HG03460 (cell line): ENCODE results near the gene CMAS.
"Not testable (repeated sequence)": the region's sequence is repeated elsewhere in the genome, so short reads cannot be mapped to it uniquely, and the experiment has no call there.

Experiments used
- ATAC-seq: cut with Tn5 transposase; IDR thresholded peaks from one replicate; pipeline ENCODE4 v1.9.1; 2021; ENCODE audit not compliant: unreplicated experiment

The CMAS gene

GRCh38 chr12:22046090-22046967 lies at the start of gene CMAS:
Gene CMAS (plus strand): TSS chr12:22046218. CDS start chr12:22046304, 86 bp downstream.
- ATAC-seq = peak; percentile 83

- no peak for ATAC-seq
Measured at GRCh38 chr12:21998295-21998694, 47.7 kb upstream of the CMAS start.

GRCh38 chr12:21998782-21999181 lies 47.2 kb upstream of the CMAS start:
- ATAC-seq = no peak

GRCh38 chr12:22002430-22002829 lies 43.6 kb upstream of the CMAS start:
- no peak for ATAC-seq

GRCh38 chr12:22007794-22008193 lies 38.2 kb upstream of the CMAS start:
- not testable (repeated sequence) for ATAC-seq

- ATAC-seq = no peak
Measured at GRCh38 chr12:22008196-22008595, 37.8 kb upstream of the CMAS start.

- ATAC-seq = no peak
Measured at GRCh38 chr12:22014041-22014782, 31.8 kb upstream of the CMAS start.

- no peak for ATAC-seq
Measured at GRCh38 chr12:22014783-22015144, 31.3 kb upstream of the CMAS start.

GRCh38 chr12:22016982-22017381 lies 29.0 kb upstream of the CMAS start:
- ATAC-seq = no peak

- no peak for ATAC-seq
Measured at GRCh38 chr12:22018860-22019259, 27.2 kb upstream of the CMAS start.

GRCh38 chr12:22023489-22023888 lies 22.5 kb upstream of the CMAS start:
- ATAC-seq = not testable (repeated sequence)

- ATAC-seq = no peak
Measured at GRCh38 chr12:22029491-22029890, 16.5 kb upstream of the CMAS start.

- ATAC-seq = no peak
Measured at GRCh38 chr12:22029991-22030390, 16.0 kb upstream of the CMAS start.

- no peak for ATAC-seq
Measured at GRCh38 chr12:22032732-22033131, 13.3 kb upstream of the CMAS start.

GRCh38 chr12:22034709-22035506 lies 11.1 kb upstream of the CMAS start:
- ATAC-seq = no peak

GRCh38 chr12:22037947-22038346 lies 8.1 kb upstream of the CMAS start:
- ATAC-seq = no peak

GRCh38 chr12:22038734-22039133 lies 7.3 kb upstream of the CMAS start:
- ATAC-seq = no peak

- ATAC-seq = no peak
Measured at GRCh38 chr12:22039361-22039760, 6.7 kb upstream of the CMAS start.

GRCh38 chr12:22042976-22043669 lies 2.9 kb upstream of the CMAS start:
- ATAC-seq = no peak

- no peak for ATAC-seq
Measured at GRCh38 chr12:22043943-22044342, 2.1 kb upstream of the CMAS start.

GRCh38 chr12:22044391-22044790 lies 1.6 kb upstream of the CMAS start:
- no peak for ATAC-seq
